HepG2 (cell line): ENCODE data around the gene BRPF1. TPM values are rescaled to one million over a fixed set of nuclear protein-coding genes. Genes with fewer than 3 reads are reported as not detected.

Experiments used
- ATAD3A ChIP-seq: sonication (generic); formaldehyde crosslinking; IDR thresholded peaks from 2 replicates; pipeline ENCODE4 v1.4.0; 2020; ENCODE audit warnings: missing genetic modification reagents
- CAMTA2 ChIP-seq: sonication (generic); formaldehyde crosslinking; IDR thresholded peaks from 2 replicates; pipeline ENCODE4 v1.4.0; 2020; ENCODE audit warnings: mild to moderate bottlenecking, missing genetic modification reagents, borderline replicate concordance
- HDAC6 ChIP-seq: fragments of 200-600 bp; sonication (generic); IDR thresholded peaks from 2 replicates; pipeline ENCODE4 v1.7.0; 2017; ENCODE audit warnings: mild to moderate bottlenecking, antibody characterized with exemption, low read length, low read depth
- HHEX ChIP-seq: IDR thresholded peaks from 2 replicates; pipeline ENCODE4 v1.6.1; 2016; ENCODE audit warnings: control low read depth
- HMGA1 ChIP-seq: sonication (generic); formaldehyde crosslinking; conservative IDR thresholded peaks from 2 replicates; pipeline ENCODE4 v1.4.0; 2020; ENCODE audit warnings: missing genetic modification reagents
- NFATC3 ChIP-seq: sonication (generic); formaldehyde crosslinking; IDR thresholded peaks from 2 replicates; pipeline ENCODE4 v1.5.1; 2020; ENCODE audit warnings: mild to moderate bottlenecking, missing genetic modification reagents
- NFKBIZ ChIP-seq: IDR thresholded peaks from 2 replicates; pipeline ENCODE4 v1.6.1; 2018; ENCODE audit warnings: missing genetic modification reagents, missing compliant biosample characterization
- PHB2 ChIP-seq: fragments of 450-650 bp; IDR thresholded peaks from 2 replicates; pipeline ENCODE4 v1.6.1; 2018; ENCODE audit not compliant: partially characterized antibody
- PHF8 ChIP-seq: sonication (generic); formaldehyde crosslinking; IDR thresholded peaks from 2 replicates; pipeline ENCODE4 v1.5.0; 2020; ENCODE audit warnings: missing genetic modification reagents
- SP1 ChIP-seq, 2 experiments: fragments of 450-650 bp in 1 of 2; sonication (generic) in 1 of 2; formaldehyde crosslinking in 1 of 2; IDR thresholded peaks; 2 replicates each; pipeline versions ENCODE4 v1.4.0 to v1.6.1; 2016 to 2020; ENCODE audit warnings: missing genetic modification reagents in 1 of 2
- TP53 ChIP-seq: sonication (generic); formaldehyde crosslinking; conservative IDR thresholded peaks from 2 replicates; pipeline ENCODE4 v1.4.0; 2020; ENCODE audit warnings: missing genetic modification reagents
- ZFP37 ChIP-seq: sonication (generic); formaldehyde crosslinking; IDR thresholded peaks from 2 replicates; pipeline ENCODE4 v1.4.0; 2020; ENCODE audit warnings: missing genetic modification reagents, borderline replicate concordance
- ZNF12 ChIP-seq: sonication (generic); formaldehyde crosslinking; IDR thresholded peaks from 2 replicates; pipeline ENCODE4 v1.5.0; 2020; ENCODE audit warnings: missing genetic modification reagents
- ZNF276 ChIP-seq: sonication (generic); formaldehyde crosslinking; IDR thresholded peaks from 2 replicates; pipeline ENCODE4 v1.4.0; 2020; ENCODE audit warnings: mild to moderate bottlenecking, low read depth, missing genetic modification reagents
- ZNF317 ChIP-seq: sonication (generic); formaldehyde crosslinking; IDR thresholded peaks from 2 replicates; pipeline ENCODE4 v1.5.0; 2020; ENCODE audit warnings: mild to moderate bottlenecking, missing genetic modification reagents
- ZNF598 ChIP-seq: sonication (generic); formaldehyde crosslinking; IDR thresholded peaks from 2 replicates; pipeline ENCODE4 v1.5.1; 2020; ENCODE audit warnings: mild to moderate bottlenecking, missing genetic modification reagents, borderline replicate concordance
- ZNF644 ChIP-seq: IDR thresholded peaks from 2 replicates; pipeline ENCODE4 v1.6.1; 2016; ENCODE audit warnings: low read depth
- ZNF724P ChIP-seq: sonication (generic); formaldehyde crosslinking; IDR thresholded peaks from 2 replicates; pipeline ENCODE4 v1.8.0; 2022; ENCODE audit warnings: missing genetic modification reagents, borderline replicate concordance
- polyA plus RNA-seq, 8 experiments: library from polyadenylated mRNA; depleted of rRNA in 3 of 8; stranded (reverse) in 7 of 8; unstranded in 1 of 8; fragments of >200 nt; fragmentation: Illumina TruSeq in 4 of 8; extraction: Trizol in 4 of 8; gene quantifications; 2 replicates each; pipeline versions ENCODE4 v1.2.1 to v1.2.3, GENCODE V29; 2011 to 2016; ENCODE audit warnings: low read depth in 4 of 8, missing spikeins in 1 of 8, mixed read lengths in 1 of 8; ENCODE audit not compliant: insufficient read depth in 1 of 8
- total RNA-seq, 5 experiments: library from RNA; depleted of rRNA; stranded (reverse); fragments of >200 nt; fragmentation: Illumina TruSeq; extraction: Trizol; gene quantifications; 2 replicates each; pipeline ENCODE4 v1.2.3, GENCODE V29; 2016; ENCODE audit warnings: low read depth in 1 of 5
- TF ChIP-seq, protein P1 (sequence below): sonication (generic); formaldehyde crosslinking; IDR thresholded peaks from 2 replicates; pipeline ENCODE4 v1.5.0; 2020; ENCODE audit warnings: missing genetic modification reagents
- TF ChIP-seq, protein P2 (sequence below): sonication (generic); formaldehyde crosslinking; conservative IDR thresholded peaks from 2 replicates; pipeline ENCODE4 v1.8.1; 2023; ENCODE audit warnings: missing genetic modification reagents
- TF ChIP-seq, protein P3 (sequence below): sonication (generic); formaldehyde crosslinking; IDR thresholded peaks from 2 replicates; pipeline ENCODE4 v1.5.0; 2020; ENCODE audit warnings: mild to moderate bottlenecking, missing genetic modification reagents

BRPF1 gene
- total and polyA plus RNA-seq, 2 of the 13 experiments (the other 11 are each of a cell fraction or from before 2014, with no cell fraction given), result 7.3 to 10.0 TPM

GRCh38 chr3:9749645-9750555, 18.4 kb downstream of the BRPF1 start, which contains the start of gene OGG1 (continued):
- TF ChIP-seq ZNF317, result no peak
- TF ChIP-seq PHB2, result no peak
- peak; percentile 48; the same call in 1 of the 2 replicates for TF ChIP-seq ZNF276 (CRISPR knock-in tag)
- 0 out of 2 replicates have a peak, but pooled peaks have one; percentile 13 for TF ChIP-seq ZNF598 (CRISPR knock-in tag)
- TF ChIP-seq, protein P1, sequence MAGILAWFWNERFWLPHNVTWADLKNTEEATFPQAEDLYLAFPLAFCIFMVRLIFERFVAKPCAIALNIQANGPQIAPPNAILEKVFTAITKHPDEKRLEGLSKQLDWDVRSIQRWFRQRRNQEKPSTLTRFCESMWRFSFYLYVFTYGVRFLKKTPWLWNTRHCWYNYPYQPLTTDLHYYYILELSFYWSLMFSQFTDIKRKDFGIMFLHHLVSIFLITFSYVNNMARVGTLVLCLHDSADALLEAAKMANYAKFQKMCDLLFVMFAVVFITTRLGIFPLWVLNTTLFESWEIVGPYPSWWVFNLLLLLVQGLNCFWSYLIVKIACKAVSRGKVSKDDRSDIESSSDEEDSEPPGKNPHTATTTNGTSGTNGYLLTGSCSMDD, result no peak
- peak; percentile 74 for TF ChIP-seq PHF8 (CRISPR knock-in tag)
- TF ChIP-seq HDAC6, result no peak
- TF ChIP-seq HMGA1 (CRISPR knock-in tag), result no peak
- no peak for TF ChIP-seq SP1 (IDR thresholded peaks at IDR 0.05)
- TF ChIP-seq SP1 (CRISPR knock-in tag; IDR thresholded peaks at IDR 0.05), result peak; percentile 41; the same call in 1 of the 2 replicates
- no peak for TF ChIP-seq ATAD3A (CRISPR knock-in tag)
- TF ChIP-seq NFKBIZ (CRISPR knock-in tag), result no peak
- no peak for TF ChIP-seq NFATC3 (CRISPR knock-in tag)
- TF ChIP-seq ZNF724P (CRISPR knock-in tag), result no peak
- peak; percentile 72; the same call in 1 of the 2 replicates for TF ChIP-seq ZFP37 (CRISPR knock-in tag)
- no peak for TF ChIP-seq HHEX (CRISPR knock-in tag)
- TF ChIP-seq ZNF644, result no peak
- TF ChIP-seq CAMTA2 (CRISPR knock-in tag), result no peak
- TF ChIP-seq ZNF12 (CRISPR knock-in tag), result no peak
- TF ChIP-seq, protein P2, sequence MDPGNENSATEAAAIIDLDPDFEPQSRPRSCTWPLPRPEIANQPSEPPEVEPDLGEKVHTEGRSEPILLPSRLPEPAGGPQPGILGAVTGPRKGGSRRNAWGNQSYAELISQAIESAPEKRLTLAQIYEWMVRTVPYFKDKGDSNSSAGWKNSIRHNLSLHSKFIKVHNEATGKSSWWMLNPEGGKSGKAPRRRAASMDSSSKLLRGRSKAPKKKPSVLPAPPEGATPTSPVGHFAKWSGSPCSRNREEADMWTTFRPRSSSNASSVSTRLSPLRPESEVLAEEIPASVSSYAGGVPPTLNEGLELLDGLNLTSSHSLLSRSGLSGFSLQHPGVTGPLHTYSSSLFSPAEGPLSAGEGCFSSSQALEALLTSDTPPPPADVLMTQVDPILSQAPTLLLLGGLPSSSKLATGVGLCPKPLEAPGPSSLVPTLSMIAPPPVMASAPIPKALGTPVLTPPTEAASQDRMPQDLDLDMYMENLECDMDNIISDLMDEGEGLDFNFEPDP (CRISPR knock-in tag), result no peak
- no peak for TF ChIP-seq TP53 (CRISPR knock-in tag)
- TF ChIP-seq, protein P3, sequence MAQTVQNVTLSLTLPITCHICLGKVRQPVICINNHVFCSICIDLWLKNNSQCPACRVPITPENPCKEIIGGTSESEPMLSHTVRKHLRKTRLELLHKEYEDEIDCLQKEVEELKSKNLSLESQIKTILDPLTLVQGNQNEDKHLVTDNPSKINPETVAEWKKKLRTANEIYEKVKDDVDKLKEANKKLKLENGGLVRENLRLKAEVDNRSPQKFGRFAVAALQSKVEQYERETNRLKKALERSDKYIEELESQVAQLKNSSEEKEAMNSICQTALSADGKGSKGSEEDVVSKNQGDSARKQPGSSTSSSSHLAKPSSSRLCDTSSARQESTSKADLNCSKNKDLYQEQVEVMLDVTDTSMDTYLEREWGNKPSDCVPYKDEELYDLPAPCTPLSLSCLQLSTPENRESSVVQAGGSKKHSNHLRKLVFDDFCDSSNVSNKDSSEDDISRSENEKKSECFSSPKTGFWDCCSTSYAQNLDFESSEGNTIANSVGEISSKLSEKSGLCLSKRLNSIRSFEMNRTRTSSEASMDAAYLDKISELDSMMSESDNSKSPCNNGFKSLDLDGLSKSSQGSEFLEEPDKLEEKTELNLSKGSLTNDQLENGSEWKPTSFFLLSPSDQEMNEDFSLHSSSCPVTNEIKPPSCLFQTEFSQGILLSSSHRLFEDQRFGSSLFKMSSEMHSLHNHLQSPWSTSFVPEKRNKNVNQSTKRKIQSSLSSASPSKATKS, result no peak
